Measurements from ENCODE around the gene GLUD1.
"Not testable (repeated sequence)": the region's sequence is repeated elsewhere in the genome, so short reads cannot be mapped to it uniquely, and the experiment has no call there.

Gene GLUD1

DNA sequence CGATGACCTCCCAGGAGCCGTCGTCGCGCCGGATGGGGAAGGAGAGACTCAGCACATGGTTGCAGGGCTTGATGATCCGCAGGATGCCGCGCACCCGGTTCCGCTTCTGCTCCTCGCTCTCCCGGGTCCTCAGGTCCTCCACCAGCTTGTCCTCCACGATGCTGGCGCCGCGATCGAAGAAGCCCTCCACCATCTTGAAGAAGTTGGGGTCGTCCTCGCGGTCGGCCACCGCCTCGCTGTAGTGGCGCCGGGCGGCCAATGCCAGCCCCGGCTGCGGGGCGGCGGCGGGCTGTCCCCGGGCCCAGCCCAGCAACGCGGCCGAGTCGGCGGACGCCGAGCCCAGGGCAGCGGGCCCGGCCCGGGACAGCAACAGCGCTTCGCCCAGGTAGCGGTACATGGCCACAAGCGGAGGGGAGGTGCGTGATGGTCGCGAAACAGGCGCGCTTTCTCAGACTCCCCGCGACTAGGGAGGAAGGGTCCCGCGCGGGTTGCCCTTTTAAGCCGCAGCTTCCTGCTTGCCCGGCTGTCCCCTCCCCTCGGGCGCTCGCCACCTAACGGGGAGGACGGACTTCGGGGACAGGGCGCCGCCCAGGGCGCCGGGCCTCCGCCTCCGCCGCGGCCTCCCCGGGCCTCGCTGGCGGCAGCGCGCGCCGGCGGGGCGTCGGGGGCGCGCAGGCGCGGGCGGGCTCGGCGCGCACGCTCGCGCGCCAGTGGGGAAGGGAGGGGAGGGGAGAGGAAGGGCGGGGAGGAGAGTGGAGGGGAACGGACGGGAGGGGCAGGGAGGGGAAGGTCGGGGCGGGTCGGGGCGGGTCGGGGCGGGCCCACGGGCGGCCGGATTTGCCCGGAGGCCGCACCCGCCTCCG lies at the start of gene GLUD1, which contains the start of gene SHLD2:
Gene GLUD1, minus strand, starts transcription at position 471 of the 863 bp plus-strand sequence. Its CDS starts 74 bp downstream, at position 397.
Gene SHLD2, plus strand, starts transcription at position 834 of the 863 bp plus-strand sequence. CDS start 56,149 bp downstream, outside the sequence.
- peak; percentile 72 to 76 for ATAC-seq

DNA sequence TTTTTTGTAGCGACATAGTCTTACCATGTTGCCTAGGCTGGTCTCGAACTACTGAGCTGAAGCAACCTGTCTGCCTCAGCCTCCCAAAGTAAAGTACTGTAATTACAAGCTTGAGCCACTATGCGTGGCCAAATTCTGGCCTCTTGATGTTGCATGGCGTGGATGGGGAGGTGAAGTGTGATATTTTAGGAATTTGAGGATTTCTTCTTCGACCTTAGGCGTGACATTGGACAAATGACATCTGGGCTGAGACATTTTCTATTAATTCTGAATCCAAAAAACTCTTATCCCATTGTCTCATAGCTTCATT lies 48.4 kb upstream of the GLUD1 start:
- ATAC-seq, result not testable (repeated sequence)

DNA sequence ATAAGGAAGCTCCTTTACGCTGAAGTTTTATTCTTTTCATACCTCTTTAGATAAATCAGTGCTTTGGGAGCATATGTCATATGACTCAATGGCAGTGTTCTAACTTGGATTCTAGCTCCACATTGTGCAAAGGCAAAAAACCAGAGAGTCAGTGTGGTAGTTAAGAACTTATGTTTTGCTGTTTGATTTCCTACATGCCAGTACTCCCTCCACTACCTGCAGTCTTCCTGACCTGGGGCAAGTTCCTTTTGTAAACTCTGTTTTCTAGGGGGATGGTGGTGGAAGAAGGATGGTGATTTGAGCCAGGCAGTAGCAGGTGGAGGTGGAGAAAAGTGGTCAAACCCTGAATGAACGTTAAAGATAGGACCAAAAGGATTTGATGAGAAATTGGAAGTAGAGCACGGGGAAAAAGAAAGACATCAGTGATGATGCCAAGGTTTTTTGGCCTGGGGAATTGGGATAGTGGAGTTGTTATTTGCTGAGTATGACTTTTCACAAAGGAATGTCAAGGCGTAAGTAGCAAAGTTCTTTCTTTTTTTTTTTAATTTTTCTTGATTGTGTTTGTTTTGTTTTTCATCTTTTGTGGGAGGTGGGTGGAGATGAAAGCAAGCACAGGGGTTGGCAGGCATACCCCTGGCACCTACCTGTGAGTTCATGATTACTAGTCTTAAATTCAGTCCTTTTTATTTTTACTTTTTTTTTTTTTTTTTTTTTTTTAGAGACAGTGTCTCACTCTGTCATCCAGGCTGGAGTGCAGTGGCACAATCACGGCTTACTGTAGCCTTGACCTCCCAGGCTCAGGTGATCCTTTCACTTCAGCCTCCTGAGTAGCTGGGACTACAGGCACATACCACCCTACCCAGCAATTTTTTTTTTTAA lies 47.8 kb upstream of the GLUD1 start:
- ATAC-seq, result not testable (repeated sequence)

DNA sequence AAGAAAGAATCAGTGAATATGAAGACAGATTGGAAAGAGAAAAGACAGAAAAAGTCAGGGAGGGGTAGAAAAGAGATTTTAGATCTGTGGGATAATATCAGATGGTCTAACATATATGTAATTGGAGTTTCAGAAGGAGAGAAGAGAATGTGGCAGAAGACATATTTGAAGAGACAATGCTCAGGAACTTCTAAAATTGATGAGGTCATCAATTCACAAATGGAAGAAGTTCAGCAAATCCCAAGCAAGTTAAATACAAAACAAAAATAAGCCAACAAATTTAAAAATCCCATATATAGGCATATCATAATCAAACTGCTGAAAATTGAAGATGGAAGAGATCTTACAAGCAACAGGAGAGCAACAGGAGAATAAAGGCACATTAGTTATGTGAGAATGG lies 42.8 kb upstream of the GLUD1 start:
- not testable (repeated sequence) for ATAC-seq

DNA sequence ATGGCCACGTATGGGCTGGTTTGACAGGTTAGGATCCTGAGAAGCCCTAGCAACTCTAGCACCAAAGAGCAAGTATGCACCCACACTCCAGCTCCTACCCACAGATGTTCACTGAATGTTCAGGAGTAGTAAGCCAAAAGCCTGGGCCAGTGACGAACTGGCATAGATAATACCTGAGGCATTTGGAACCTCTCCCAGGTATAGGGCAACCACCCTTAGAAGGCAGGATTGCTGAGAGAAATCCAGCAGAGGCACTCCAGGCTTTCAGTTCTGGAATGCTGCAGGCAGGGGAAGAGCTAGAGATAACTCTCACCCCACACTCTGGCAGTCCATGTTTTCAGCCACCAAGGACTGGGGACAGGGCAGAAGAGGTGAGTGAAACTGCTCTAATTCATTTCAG lies 39.8 kb upstream of the GLUD1 start:
- ATAC-seq, result not testable (repeated sequence)

DNA sequence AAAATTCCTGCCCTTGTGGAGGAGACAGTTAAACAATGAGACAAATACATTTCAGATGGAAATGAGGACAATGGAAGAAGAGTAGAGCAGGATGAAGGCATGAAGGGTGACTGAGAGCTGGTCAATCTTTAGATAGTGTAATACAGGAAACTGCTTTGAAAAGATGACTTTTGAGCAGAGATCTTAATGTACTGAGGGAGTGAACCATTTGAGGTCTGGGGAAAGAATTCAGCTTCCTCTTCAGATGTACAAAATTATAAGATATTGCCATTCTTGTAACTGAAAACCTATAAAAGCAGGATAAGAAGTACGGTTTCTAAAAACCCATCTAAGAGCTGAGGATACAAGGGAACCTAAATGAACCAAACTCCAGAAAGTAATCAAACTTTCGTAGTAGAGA lies 39.3 kb upstream of the GLUD1 start:
- not testable (repeated sequence) for ATAC-seq

DNA sequence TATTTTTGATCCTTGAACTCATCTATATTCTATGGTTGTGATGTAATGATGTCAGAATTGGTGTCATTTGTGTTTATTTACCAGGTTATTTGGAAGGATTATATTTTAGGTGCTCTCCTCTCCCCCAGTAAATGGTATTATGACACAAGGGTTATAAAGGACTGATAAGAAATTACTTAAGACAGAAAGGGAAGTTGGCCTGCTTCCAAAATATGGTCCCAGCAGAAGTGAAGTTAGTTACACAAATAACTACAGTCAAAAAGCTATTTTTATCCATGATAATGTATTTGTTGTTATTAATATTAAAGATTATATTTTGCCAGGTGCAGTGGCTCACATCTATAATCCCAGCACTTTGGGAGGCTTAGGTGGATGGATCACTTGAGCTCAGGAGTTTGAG lies 37.5 kb upstream of the GLUD1 start:
- ATAC-seq, result not testable (repeated sequence)

DNA sequence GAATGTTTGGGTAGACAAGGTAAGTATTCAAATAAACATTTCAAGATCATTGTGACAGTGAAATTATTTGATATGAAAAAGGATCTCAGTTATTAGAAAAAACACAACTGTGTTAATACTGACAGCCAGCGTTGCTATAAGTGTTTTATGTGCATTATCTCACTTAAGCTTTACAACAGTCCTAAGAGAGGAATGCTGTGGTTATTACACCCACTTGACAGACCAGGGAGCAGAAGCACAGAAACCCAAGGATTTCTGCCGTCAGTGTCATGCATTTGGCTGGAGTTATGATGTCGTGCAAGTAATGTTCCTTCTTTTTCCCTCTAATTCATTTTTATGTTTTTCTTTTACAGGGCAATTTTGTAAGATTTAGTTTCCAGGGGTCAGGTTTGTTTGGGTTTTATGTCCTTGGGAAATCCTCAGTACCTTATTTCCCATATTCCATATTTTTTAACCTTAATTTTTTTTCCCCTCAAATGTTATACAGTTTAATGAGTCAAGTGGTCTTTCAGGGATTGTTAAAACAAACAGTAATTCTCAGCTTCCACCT lies 33.0 kb upstream of the GLUD1 start:
- not testable (repeated sequence) for ATAC-seq

DNA sequence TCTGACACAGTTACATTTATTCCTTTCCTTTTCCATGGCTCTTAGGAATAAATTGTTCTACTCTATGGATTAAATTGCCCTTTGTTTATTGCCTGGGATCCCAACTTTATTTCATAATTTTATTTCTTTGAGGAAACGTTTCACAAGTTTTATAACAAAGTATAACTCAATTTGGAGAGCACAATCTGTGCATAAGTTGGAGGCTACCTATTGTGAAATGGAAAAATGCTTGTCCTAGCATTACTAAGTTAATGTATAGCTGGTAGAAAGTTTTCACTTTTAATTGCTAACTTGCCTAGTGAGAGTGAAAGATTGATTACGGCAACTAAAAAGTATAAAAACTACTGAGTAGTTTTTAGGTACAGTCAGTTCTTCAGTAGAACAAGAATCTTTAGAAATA lies 32.4 kb upstream of the GLUD1 start:
- not testable (repeated sequence) for ATAC-seq

DNA sequence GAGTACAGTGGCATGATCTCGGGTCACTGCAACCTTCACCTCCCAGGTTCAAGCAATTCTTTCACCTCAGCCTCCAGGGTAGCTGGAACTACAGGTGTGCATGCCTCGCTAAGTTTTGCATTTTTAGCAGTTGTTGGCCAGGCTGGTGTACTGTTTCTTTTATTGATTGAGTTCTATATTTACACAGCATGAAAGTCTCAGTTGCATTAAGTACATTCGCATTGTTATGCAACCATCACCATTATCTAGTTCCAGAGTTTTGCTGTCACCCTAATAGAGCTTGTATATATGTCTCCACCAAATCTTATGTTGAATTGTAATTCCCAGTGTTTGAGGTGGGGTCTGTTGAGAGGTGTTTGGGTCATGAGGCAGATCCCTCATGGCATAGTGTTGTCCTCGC lies 28.7 kb upstream of the GLUD1 start:
- not testable (repeated sequence) for ATAC-seq

DNA sequence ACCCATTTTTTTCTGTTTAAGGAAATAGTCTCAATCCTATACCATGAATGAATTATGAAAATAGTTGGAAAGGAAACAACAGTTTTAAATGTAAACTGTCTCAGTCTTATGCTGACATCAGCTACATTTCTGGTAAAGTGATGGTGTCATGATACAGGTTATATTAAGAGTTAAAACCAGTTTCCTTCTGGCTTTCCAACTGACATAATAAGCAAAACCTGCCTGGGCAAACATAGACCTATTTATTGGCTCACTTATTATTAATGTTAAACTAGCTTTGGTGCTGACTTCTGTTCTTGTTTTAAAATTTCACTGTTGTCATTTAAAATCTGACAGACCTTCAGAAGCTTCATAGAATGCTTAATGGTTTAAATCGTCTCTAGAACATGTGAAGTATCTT lies 24.4 kb upstream of the GLUD1 start:
- not testable (repeated sequence) for ATAC-seq

DNA sequence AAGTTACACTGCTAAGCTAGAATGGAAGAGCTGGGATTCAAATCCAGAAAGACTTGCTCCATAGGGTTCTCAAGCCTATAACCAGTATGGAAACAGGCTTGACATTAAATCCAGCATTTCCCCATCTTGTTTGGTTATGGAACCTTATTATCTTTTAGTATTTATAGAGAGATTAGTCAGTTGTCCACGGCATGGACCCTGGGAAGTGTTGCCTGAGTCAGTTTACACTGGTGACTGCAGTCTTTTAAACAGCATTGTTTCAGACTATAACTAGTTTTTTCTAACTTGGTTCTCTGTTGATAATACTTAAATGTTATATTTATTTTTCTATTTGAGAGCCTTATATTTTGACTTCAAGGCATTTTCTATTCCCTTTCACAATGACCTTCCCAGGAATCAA lies 23.5 kb upstream of the GLUD1 start:
- not testable (repeated sequence) for ATAC-seq

DNA sequence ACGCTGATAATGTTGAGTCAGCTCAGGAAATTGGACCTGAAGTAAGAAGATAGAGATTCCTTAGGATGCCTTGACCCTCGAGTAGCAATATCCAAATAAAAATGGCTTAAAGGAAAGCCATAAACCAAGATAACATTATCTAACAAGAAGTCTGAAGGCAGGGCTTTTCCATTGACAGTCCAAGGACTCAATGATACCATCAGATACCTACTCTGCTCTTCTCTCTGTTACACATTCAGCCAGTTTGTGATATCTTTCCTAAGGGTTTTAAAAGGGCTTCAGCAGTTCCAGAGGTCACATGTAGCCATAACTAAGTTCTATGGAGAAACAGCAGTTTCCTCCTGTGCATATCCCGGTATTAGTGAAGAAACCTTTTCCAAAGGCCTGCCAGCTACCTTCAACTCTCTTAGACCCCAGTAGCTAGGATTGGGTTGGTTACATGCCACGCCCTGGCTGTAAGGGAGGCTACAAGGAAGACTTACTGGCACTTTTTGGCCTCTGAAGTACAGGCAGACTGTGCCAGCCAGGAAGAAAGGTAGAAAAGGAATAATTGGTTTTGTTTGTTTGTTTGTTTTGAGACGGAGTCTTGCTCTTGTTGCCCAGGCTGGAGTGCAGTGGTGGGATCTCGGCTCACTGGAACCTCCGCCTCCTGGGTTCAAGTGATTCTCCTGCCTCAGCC lies 10.9 kb upstream of the GLUD1 start:
- no peak for ATAC-seq

DNA sequence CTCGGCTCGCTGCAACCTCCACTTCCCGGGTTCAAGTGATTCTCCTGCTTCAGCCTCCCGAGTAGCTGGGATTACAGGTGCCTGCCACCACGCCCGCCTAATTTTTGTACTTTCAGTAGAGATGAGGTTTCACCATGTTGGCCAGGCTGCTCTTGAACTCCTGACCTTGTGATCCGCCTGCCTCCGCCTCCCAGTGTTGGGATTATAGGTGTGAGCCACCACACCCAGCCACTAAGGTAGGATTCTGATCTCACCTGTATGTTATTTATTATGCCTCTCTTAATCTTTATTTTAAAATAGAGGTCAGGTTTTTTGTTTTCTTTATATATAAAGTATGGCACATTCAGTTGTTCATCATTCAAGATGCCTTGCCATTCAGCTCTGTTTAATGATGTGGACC lies 10.1 kb upstream of the GLUD1 start:
- not testable (repeated sequence) for ATAC-seq

DNA sequence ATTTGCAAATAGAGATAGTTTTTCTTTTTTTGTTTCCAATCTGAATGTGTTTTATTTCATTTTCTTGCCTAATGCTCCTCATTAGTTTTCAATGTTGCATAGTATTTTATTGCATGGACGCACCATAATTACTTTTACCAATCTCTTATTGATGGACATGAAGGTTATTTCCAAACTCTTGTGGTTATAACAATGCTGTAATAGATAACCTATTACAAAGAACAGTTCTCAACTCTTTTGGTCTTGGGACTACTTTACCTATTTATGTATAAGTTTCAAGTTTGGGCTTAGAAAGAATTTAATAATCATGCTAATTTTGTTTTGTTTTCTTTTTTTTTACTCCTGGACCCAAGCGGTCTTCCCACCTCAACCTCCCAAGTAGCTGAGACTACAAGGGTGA lies 7.4 kb upstream of the GLUD1 start:
- no peak for ATAC-seq

DNA sequence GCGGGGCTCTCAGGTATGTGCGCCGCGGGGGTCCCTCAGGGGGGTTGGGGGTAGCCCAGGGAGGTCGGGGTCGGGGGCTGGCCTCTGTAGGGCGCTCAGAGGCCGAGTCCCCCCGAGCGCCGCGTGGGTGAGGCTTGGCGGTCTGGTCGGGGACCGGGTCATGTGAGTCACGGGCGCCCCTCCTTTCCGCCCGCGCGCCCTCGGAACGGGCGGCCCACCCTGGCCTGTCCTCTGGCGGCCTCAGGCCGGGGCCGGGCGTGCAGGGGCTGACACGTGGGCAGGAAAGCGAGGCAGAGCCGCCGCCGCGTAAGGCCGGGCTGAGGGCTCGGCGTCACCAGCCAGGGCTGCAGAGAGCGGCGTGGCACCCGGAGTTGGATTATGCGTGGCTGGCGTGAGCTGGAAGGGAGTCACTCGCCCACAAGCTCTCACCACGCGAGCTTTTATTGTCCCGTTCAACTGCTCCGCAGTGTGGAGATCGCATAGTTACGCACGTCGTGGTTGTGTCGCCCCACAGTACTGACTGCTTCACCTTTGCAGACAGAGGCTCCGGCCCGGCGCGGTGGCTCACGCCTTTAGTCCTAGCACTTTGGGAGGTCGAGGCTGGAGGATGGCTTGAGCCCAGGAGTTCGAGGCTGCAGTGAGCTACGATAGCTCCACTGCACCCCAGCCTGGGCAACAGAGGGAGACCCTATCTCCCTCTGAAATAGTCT lies 748 bp upstream of the GLUD1 start:
- peak; percentile 60 to 63 for ATAC-seq

DNA sequence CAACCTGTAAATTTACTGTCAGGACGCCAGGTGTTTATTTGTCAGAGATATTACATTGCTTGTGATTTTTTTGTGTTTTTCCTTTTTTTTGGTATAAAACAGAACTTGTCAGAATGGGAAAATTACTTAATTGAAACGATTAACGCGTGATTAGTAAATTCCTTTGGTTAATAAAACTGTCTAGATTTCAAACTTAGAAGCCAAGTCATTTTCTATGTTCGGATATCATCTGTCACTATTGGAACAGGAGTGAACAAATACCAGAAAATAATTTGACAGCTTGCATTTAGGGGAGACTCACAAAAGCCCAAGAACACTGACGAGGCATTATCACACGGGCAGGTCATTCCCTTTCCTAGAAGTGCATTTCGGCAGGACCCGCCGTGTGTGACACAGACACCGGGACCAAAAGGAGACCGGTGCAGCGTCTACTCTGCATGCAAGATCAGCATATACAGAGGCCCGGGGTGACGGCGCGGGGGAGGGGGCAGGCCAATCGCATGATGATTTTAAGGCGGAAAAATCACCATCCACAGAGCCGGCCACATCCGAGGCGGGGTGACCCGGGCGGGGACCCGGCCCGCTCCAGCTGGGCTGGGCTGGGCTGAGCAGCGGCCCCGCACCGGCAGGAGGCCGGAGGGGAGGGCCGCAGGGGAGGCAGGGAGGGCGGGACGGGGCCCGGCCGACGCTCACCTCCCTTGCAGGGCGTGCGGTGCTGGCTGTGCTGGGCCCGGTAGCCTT lies 841 bp downstream of the GLUD1 start:
- peak; percentile 24 to 26 for ATAC-seq

DNA sequence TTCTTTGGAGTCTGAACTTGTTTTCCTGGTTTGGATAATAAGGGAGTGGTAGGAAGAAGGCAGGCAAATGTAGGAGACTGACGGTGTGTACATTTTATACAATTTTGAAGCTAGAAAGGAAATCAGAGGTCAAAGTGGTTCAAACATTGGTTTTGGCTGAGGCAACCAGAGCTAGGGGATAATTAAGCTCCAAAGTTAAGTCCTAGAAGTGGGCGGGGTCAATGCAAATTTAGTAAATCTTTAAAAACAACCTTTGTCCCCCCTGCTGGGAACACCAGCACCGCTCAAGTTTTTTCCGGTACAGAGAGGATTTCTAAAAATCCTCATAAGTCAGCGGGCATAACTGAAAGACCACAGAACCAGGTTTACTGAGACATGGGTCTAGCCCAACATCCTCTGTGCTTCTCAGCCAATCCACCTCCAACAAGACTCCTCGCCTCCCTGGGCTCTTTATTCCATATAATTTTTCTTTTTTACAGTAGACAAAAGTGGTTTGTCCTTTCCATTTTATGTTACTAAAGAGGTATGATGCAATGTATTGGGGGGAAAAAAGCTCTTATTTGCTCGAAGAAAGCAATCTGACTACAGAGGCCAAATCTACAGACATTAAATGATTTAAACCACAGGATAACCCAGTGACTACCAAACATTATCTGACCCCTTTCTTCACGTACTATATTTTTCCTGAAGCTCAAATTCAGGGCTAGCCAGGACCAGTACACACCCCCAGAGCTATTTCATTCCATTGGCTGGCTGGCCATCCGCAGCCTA lies 1.6 kb downstream of the GLUD1 start:
- no peak for ATAC-seq

DNA sequence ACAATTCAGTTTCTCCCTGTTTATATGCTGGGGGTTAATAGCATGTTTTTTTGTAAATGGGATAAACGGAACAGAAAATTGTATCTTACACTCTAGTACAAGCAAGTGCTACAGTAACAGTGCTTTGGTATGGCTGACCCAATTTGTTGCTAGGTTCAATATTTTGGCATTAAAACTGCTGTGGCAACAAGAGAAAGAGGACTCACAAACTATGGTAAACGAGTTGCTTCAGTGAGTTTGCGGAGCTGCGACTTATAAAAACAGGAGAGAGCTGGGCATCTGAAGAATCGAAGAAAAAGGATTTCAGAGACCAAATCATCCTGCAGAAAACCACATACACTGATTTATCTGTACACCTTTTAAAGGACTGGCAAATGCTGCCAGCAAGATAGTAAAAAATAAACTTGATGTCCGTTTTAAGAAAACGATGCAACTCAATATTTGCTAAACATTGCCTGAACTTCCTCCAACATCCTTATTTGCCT lies 2.2 kb downstream of the GLUD1 start:
- no peak for ATAC-seq

DNA sequence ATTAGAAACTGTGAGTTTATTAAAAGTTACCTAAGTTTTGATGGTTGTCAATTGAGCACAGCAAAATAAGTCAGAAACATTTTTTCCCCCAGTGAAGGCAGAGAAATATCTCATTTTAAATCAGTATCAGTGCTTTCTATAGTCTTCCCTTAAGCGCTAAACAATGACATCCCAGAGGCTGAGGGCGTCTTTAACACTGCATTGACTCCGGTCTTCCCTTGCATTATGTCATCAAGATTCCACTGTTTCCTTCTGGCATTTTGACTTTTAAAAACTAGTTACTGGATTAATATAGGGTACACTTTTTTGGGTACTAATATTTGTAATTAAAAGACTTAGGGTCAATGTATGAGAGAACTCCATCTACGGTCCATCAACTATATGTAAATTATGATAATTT lies 3.9 kb downstream of the GLUD1 start:
- no peak for ATAC-seq

Measured in activated CD4-positive, CD25-positive, alpha-beta regulatory T cell treated with anti-CD3 and anti-CD28 coated beads, Interleukin-2, amount 50 U/mL, for 24 hours (primary cell).